Panc1 (cell line): Measurements from ENCODE around the gene NSRP1.

ENCODE experiments used
- POLR2AphosphoS5 ChIP-seq: IDR thresholded peaks from 2 replicates; pipeline ENCODE4 v1.6.1; 2012; ENCODE audit warnings: mild to moderate bottlenecking, low read depth, low read length, moderate library complexity
- SIN3A ChIP-seq: IDR thresholded peaks from 2 replicates; pipeline ENCODE4 v1.6.1; 2012; ENCODE audit warnings: low read depth, mild to moderate bottlenecking, low read length, moderate library complexity, borderline replicate concordance; ENCODE audit not compliant: insufficient read depth
- TF ChIP-seq, protein P1 (sequence below): fragments of 450-650 bp; IDR thresholded peaks from 2 replicates; pipeline ENCODE4 v1.5.1; 2017; ENCODE audit warnings: mild to moderate bottlenecking
- TF ChIP-seq, protein P2 (sequence below), 2 experiments: IDR thresholded peaks; 2 replicates each; pipeline ENCODE4 v1.6.1; 2011 to 2012; ENCODE audit warnings: low read depth in 2 of 2, control low read depth in 1 of 2, low read length in 1 of 2, mild to moderate bottlenecking in 1 of 2, moderate library complexity in 1 of 2; ENCODE audit not compliant: insufficient read depth in 1 of 2

DNA sequence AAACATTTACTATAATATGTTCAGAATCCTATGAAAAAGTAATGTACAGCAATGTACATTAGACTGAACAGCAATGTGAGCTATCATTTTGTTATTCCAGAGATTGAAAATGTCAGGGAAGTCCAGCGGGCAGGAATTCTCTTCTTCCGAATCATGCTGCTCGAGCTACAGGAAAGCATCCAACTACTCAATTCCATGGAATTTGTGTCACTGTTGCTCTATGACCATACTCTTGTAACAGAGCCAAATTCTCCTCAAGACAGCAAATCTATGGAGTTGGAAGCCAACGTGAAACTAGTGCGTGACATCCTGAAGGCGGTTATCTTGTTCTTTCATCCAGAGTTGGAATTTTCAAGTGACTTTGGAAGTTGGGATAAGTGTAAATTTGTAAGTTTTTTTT, 24.8 kb upstream of the NSRP1 start:
- TF ChIP-seq, protein P1, sequence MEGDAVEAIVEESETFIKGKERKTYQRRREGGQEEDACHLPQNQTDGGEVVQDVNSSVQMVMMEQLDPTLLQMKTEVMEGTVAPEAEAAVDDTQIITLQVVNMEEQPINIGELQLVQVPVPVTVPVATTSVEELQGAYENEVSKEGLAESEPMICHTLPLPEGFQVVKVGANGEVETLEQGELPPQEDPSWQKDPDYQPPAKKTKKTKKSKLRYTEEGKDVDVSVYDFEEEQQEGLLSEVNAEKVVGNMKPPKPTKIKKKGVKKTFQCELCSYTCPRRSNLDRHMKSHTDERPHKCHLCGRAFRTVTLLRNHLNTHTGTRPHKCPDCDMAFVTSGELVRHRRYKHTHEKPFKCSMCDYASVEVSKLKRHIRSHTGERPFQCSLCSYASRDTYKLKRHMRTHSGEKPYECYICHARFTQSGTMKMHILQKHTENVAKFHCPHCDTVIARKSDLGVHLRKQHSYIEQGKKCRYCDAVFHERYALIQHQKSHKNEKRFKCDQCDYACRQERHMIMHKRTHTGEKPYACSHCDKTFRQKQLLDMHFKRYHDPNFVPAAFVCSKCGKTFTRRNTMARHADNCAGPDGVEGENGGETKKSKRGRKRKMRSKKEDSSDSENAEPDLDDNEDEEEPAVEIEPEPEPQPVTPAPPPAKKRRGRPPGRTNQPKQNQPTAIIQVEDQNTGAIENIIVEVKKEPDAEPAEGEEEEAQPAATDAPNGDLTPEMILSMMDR: no peak
- TF ChIP-seq, protein P2, sequence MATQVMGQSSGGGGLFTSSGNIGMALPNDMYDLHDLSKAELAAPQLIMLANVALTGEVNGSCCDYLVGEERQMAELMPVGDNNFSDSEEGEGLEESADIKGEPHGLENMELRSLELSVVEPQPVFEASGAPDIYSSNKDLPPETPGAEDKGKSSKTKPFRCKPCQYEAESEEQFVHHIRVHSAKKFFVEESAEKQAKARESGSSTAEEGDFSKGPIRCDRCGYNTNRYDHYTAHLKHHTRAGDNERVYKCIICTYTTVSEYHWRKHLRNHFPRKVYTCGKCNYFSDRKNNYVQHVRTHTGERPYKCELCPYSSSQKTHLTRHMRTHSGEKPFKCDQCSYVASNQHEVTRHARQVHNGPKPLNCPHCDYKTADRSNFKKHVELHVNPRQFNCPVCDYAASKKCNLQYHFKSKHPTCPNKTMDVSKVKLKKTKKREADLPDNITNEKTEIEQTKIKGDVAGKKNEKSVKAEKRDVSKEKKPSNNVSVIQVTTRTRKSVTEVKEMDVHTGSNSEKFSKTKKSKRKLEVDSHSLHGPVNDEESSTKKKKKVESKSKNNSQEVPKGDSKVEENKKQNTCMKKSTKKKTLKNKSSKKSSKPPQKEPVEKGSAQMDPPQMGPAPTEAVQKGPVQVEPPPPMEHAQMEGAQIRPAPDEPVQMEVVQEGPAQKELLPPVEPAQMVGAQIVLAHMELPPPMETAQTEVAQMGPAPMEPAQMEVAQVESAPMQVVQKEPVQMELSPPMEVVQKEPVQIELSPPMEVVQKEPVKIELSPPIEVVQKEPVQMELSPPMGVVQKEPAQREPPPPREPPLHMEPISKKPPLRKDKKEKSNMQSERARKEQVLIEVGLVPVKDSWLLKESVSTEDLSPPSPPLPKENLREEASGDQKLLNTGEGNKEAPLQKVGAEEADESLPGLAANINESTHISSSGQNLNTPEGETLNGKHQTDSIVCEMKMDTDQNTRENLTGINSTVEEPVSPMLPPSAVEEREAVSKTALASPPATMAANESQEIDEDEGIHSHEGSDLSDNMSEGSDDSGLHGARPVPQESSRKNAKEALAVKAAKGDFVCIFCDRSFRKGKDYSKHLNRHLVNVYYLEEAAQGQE (IDR thresholded peaks at IDR 0.05; ENCODE audit: insufficient read depth in 1 of 2, low read depth in 2 of 2, low read length in 1 of 2): no peak
- TF ChIP-seq POLR2AphosphoS5 (no peak), SIN3A (no peak)
